Kidney (tissue), 14 donors: ENCODE results near the gene SLC22A1. TPM values are rescaled to one million over a fixed set of nuclear protein-coding genes. Genes with fewer than 3 reads are reported as not detected.

Experiments used
- DNase-seq, 5 donors: peaks; one replicate each; pipeline ENCODE4 v3.0.0-alpha.2; 2013 to 2020
- FAIRE-seq: peaks from 2 replicates; lab custom pipeline; 2012; peaks lifted over from hg19 to GRCh38; lab: Jason Lieb, UNC
- H3K27ac ChIP-seq, 2 donors: one replicate each; pipeline ENCODE4 v1.7.0; 2013; ENCODE audit warnings: low read depth in 2 of 2, low read length in 2 of 2, inconsistent platforms in 1 of 2
- H3K27me3 ChIP-seq: one replicate; pipeline ENCODE4 v1.7.1; 2013; ENCODE audit warnings: low read length, inconsistent platforms; ENCODE audit not compliant: control insufficient read depth, insufficient read depth
- H3K36me3 ChIP-seq, 3 donors: one replicate each; pipeline versions ENCODE4 v1.7.0 to v1.7.1; 2013; ENCODE audit warnings: low read length in 3 of 3, control low read depth in 1 of 3, inconsistent platforms in 1 of 3; ENCODE audit not compliant: insufficient read depth in 3 of 3, control insufficient read depth in 2 of 3
- H3K4me1 ChIP-seq, 3 donors: one replicate each; pipeline versions ENCODE4 v1.7.0 to v1.7.1; 2013; ENCODE audit warnings: low read length in 3 of 3, inconsistent platforms in 1 of 3, low read depth in 1 of 3; ENCODE audit not compliant: control insufficient read depth in 2 of 3, insufficient read depth in 2 of 3
- H3K4me3 ChIP-seq, 3 donors: one replicate each; pipeline versions ENCODE4 v1.7.0 to v1.8.1; 2013; ENCODE audit warnings: low read length in 3 of 3, control low read depth in 1 of 3, inconsistent platforms in 1 of 3
- H3K9ac ChIP-seq, 3 donors: one replicate each; pipeline versions ENCODE4 v1.7.0 to v1.7.1; 2013; ENCODE audit warnings: low read length in 3 of 3, control low read depth in 1 of 3, inconsistent platforms in 1 of 3
- H3K9me3 ChIP-seq, 3 donors: one replicate each; pipeline versions ENCODE4 v1.7.0 to v1.7.1; 2013; ENCODE audit warnings: low read length in 3 of 3, control low read depth in 1 of 3, inconsistent platforms in 1 of 3; ENCODE audit not compliant: control insufficient read depth in 2 of 3, insufficient read depth in 1 of 3
- intact Hi-C: fragments of 100-400 bp; cut with DNase I; formaldehyde crosslinking; loops from one replicate; pipeline ENCODE4 v1.11.1; 2022
- polyA plus RNA-seq: library from polyadenylated mRNA; stranded (reverse); fragments of 350-450 nt; fragmentation: Illumina TruSeq; extraction: RNeasy Lipid Tissue Mini Kit (QIAGEN cat#74804); gene quantifications from one replicate; pipeline ENCODE4 v1.2.3, GENCODE V29; 2014; ENCODE audit warnings: low read depth, low replicate concordance; ENCODE audit not compliant: insufficient read depth
- total RNA-seq: library from RNA; stranded (reverse); fragmentation: NEBNext Ultra II Directional; extraction: Animal tissue kit (Norgen Biotek cat#: 25700); gene quantifications from one replicate; pipeline ENCODE4 v1.2.1, GENCODE V29; 2021
- TF ChIP-seq, protein P1 (sequence below): IDR thresholded peaks from 3 replicates; pipeline ENCODE4 v1.5.1; 2012; ENCODE audit warnings: mild to moderate bottlenecking, moderate library complexity, borderline replicate concordance; ENCODE audit not compliant: insufficient read depth; ENCODE audit errors: extremely low read depth
- donor health status: control.
- donor health status: control.
- donor health status: control.
- donor health status: control.
- donor health status: control.
- donor health status: DM: yes; HTN: yes; CAD: no.
- donor health status: Normal renal cell carcinoma (clear cell type).

Gene SLC22A1
- total and polyA plus RNA-seq, 2 donors from 2014 or later, result 1.4 to 2.3 TPM

DNA sequence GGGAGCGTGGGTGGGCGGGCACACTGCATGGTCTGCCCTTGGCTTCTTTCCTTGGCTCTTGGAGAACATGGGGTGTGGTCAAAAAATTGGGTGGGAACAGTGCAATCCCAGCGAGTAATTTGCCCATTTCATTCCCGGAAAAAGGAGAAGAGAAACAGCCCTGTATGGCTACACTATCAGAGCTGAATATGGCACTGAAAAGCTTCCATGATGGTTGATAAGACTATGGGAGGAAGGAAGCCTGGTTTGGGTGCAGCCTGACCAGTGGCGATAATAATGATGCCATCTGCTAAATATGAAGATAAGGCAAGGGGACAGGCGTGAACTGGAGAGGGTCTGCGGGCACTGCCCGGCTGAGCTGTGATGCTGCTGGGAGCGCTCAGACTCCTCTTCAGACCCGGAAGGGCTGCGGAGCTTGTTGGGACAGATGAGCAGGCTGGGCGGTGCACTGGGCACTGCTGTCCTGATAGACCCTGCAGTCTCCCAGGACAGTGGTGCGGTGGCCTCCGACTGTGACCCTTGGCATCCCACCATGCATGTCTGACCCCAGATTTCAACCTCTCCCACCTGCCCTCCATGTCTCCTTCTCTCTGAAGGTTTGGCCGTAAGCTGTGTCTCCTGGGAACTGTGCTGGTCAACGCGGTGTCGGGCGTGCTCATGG is 10.2 kb downstream of the SLC22A1 start:
- no peaks in the 10 kb centered on the region for H3K36me3 ChIP-seq
- no peaks in the 10 kb centered on the region for H3K27me3 ChIP-seq
- TF ChIP-seq, protein P1, sequence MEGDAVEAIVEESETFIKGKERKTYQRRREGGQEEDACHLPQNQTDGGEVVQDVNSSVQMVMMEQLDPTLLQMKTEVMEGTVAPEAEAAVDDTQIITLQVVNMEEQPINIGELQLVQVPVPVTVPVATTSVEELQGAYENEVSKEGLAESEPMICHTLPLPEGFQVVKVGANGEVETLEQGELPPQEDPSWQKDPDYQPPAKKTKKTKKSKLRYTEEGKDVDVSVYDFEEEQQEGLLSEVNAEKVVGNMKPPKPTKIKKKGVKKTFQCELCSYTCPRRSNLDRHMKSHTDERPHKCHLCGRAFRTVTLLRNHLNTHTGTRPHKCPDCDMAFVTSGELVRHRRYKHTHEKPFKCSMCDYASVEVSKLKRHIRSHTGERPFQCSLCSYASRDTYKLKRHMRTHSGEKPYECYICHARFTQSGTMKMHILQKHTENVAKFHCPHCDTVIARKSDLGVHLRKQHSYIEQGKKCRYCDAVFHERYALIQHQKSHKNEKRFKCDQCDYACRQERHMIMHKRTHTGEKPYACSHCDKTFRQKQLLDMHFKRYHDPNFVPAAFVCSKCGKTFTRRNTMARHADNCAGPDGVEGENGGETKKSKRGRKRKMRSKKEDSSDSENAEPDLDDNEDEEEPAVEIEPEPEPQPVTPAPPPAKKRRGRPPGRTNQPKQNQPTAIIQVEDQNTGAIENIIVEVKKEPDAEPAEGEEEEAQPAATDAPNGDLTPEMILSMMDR, result no peak
- no peak overlapping the region for H3K4me3 ChIP-seq
- no peak overlapping the region for H3K27ac ChIP-seq
- intact Hi-C loops, result no loop called here
- no peak for FAIRE-seq
- DNase-seq, result no peak
- no peaks in the 10 kb centered on the region for H3K9me3 ChIP-seq
- H3K9ac ChIP-seq, result no peak overlapping the region
- peaks cover 0 to 4% (median 0%) of the 10 kb centered on the region in 3 donors for H3K4me1 ChIP-seq

DNA sequence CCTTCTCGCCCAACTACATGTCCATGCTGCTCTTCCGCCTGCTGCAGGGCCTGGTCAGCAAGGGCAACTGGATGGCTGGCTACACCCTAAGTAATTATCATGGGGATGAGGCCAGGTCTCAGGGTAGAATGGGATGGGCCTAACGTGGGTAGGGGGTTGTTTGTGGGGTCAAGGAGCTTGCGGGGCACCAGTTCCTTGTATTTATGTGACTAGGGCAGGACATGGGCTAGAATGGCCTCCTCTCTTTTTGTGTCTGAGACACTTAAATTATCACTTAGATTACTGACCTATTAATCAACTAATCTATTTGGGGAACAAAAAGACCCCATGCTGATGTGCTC is 10.7 kb downstream of the SLC22A1 start:
- intact Hi-C loops, result no loop called here
- no peak for DNase-seq
- Histone ChIP-seq H3K27me3 (no peaks in the 10 kb centered on the region), H3K9ac (no peak overlapping the region), H3K4me1 (peaks cover 0 to 4% (median 0%) of the 10 kb centered on the region in 3 donors), H3K4me3 (no peak overlapping the region), H3K36me3 (no peaks in the 10 kb centered on the region), H3K27ac (no peak overlapping the region), H3K9me3 (no peaks in the 10 kb centered on the region)
- no peak for FAIRE-seq
- TF ChIP-seq, protein P1, result no peak

DNA sequence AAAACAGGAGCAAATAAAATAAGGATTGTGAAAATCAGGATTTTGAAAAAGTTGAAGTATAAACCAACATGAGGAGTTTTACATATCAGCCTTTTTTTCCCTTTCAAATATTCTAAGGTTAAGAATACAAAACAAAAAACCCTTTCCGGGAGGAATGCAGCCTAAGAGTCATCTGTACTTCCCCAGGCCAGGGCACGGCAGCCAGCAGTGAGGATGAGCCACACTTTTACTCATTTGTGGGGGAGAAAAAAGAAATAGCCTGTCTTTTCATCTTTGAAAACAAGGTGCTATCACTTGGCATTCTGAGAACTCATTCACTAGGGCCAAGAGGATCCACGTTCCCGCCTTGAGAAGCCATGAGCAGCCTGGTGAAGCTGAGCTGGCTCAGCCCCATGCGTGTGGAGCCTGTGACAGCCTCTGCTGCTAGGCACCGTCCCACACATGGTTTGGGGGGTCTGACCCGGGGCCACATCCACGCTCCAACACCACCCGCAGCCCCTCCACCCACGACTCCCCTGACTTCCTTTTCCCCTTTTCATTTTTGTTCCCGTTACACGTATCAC is 11.2 kb downstream of the SLC22A1 start:
- intact Hi-C loops, result no loop called here
- no peak overlapping the region for H3K9ac ChIP-seq
- H3K9me3 ChIP-seq, result no peaks in the 10 kb centered on the region
- no peaks in the 10 kb centered on the region for H3K27me3 ChIP-seq
- no peak overlapping the region for H3K4me3 ChIP-seq
- TF ChIP-seq, protein P1, result no peak
- no peaks in the 10 kb centered on the region for H3K36me3 ChIP-seq
- H3K27ac ChIP-seq, result no peak overlapping the region
- FAIRE-seq, result no peak
- peaks cover 0 to 4% (median under 1%) of the 10 kb centered on the region in 3 donors for H3K4me1 ChIP-seq
- DNase-seq, result no peak
